HEK293 (cell line): Measurements from ENCODE around the gene NUDT3.

Source experiments
- GFI1B ChIP-seq: fragments of 450-650 bp; formaldehyde crosslinking; IDR thresholded peaks from 2 replicates; pipeline ENCODE4 v1.5.1; 2016; ENCODE audit warnings: missing biosample characterization, missing genetic modification characterization
- GLI4 ChIP-seq: fragments of 450-650 bp; formaldehyde crosslinking; IDR thresholded peaks from 2 replicates; pipeline ENCODE4 v1.5.1; 2016; ENCODE audit warnings: missing biosample characterization, missing genetic modification characterization
- KLF7 ChIP-seq: fragments of 450-650 bp; formaldehyde crosslinking; IDR thresholded peaks from 2 replicates; pipeline ENCODE4 v1.5.1; 2016; ENCODE audit warnings: missing biosample characterization, missing genetic modification characterization, borderline replicate concordance
- KLF9 ChIP-seq: fragments of 450-650 bp; formaldehyde crosslinking; IDR thresholded peaks from 2 replicates; pipeline ENCODE4 v1.5.1; 2016; ENCODE audit warnings: missing biosample characterization, missing genetic modification characterization, low read depth
- MZF1 ChIP-seq: fragments of 450-650 bp; formaldehyde crosslinking; IDR thresholded peaks from 2 replicates; pipeline ENCODE4 v1.5.1; 2017; ENCODE audit warnings: missing biosample characterization, missing genetic modification characterization, borderline replicate concordance
- PRDM1 ChIP-seq: fragments of 450-650 bp; formaldehyde crosslinking; IDR thresholded peaks from 2 replicates; pipeline ENCODE4; 2016; ENCODE audit warnings: missing biosample characterization, missing genetic modification characterization
- SALL2 ChIP-seq: fragments of 450-650 bp; formaldehyde crosslinking; IDR thresholded peaks from 2 replicates; pipeline ENCODE4 v1.5.0; 2017; ENCODE audit warnings: missing biosample characterization, mild to moderate bottlenecking, missing genetic modification characterization, borderline replicate concordance
- SCRT2 ChIP-seq: fragments of 450-650 bp; formaldehyde crosslinking; IDR thresholded peaks from 2 replicates; pipeline ENCODE4 v1.5.1; 2016; ENCODE audit warnings: missing biosample characterization, missing genetic modification characterization
- SP2 ChIP-seq: fragments of 450-650 bp; formaldehyde crosslinking; IDR thresholded peaks from 2 replicates; pipeline ENCODE4 v1.5.1; 2016; ENCODE audit warnings: missing biosample characterization, missing genetic modification characterization
- ZBTB1 ChIP-seq: fragments of 450-650 bp; formaldehyde crosslinking; IDR thresholded peaks from 2 replicates; pipeline ENCODE4 v1.5.1; 2016; ENCODE audit warnings: missing biosample characterization, missing genetic modification characterization
- ZFP37 ChIP-seq: fragments of 450-650 bp; formaldehyde crosslinking; IDR thresholded peaks from 2 replicates; pipeline ENCODE4 v1.5.1; 2016; ENCODE audit warnings: missing biosample characterization, missing genetic modification characterization
- ZIC2 ChIP-seq: fragments of 450-650 bp; formaldehyde crosslinking; IDR thresholded peaks from 2 replicates; pipeline ENCODE4 v1.5.1; 2016; ENCODE audit warnings: missing biosample characterization, missing genetic modification characterization
- ZNF16 ChIP-seq: fragments of 450-650 bp; formaldehyde crosslinking; IDR thresholded peaks from 2 replicates; pipeline ENCODE4 v1.5.1; 2016; ENCODE audit warnings: low read depth, missing biosample characterization, missing genetic modification characterization
- ZNF211 ChIP-seq: fragments of 450-650 bp; formaldehyde crosslinking; IDR thresholded peaks from 2 replicates; pipeline ENCODE4 v1.5.1; 2016; ENCODE audit warnings: low read depth, missing biosample characterization, missing genetic modification characterization
- ZNF350 ChIP-seq: fragments of 450-650 bp; formaldehyde crosslinking; IDR thresholded peaks from 2 replicates; pipeline ENCODE4 v1.5.0; 2017; ENCODE audit warnings: missing biosample characterization, mild to moderate bottlenecking, missing genetic modification characterization
- ZNF354C ChIP-seq: fragments of 450-650 bp; formaldehyde crosslinking; IDR thresholded peaks from 2 replicates; pipeline ENCODE4 v1.5.1; 2016; ENCODE audit warnings: missing biosample characterization, missing genetic modification characterization, low read depth, borderline replicate concordance
- ZNF404 ChIP-seq: fragments of 450-650 bp; formaldehyde crosslinking; IDR thresholded peaks from 2 replicates; pipeline ENCODE4 v1.5.1; 2017; ENCODE audit warnings: missing biosample characterization, missing genetic modification characterization
- ZNF423 ChIP-seq: fragments of 450-650 bp; formaldehyde crosslinking; IDR thresholded peaks from 2 replicates; pipeline ENCODE4 v1.5.1; 2016; ENCODE audit warnings: missing biosample characterization, missing genetic modification characterization
- ZNF549 ChIP-seq: fragments of 450-650 bp; IDR thresholded peaks from 2 replicates; pipeline ENCODE4 v1.5.1; 2018; ENCODE audit warnings: missing biosample characterization, missing genetic modification characterization, mild to moderate bottlenecking, inconsistent platforms, moderate library complexity
- ZNF555 ChIP-seq: fragments of 450-650 bp; formaldehyde crosslinking; conservative IDR thresholded peaks from 2 replicates; pipeline ENCODE4 v1.5.1; 2017; ENCODE audit warnings: missing biosample characterization, mild to moderate bottlenecking, missing genetic modification characterization, inconsistent platforms
- ZNF623 ChIP-seq: fragments of 450-650 bp; formaldehyde crosslinking; IDR thresholded peaks from 2 replicates; pipeline ENCODE4 v1.5.1; 2016; ENCODE audit warnings: missing biosample characterization, missing genetic modification characterization
- ZNF624 ChIP-seq: fragments of 450-650 bp; formaldehyde crosslinking; IDR thresholded peaks from 2 replicates; pipeline ENCODE4 v1.5.1; 2017; ENCODE audit warnings: missing biosample characterization, missing genetic modification characterization
- ZNF629 ChIP-seq: fragments of 450-650 bp; formaldehyde crosslinking; IDR thresholded peaks from 2 replicates; pipeline ENCODE4 v1.5.1; 2017; ENCODE audit warnings: missing biosample characterization, missing genetic modification characterization
- ZNF701 ChIP-seq: fragments of 450-650 bp; formaldehyde crosslinking; IDR thresholded peaks from 2 replicates; pipeline ENCODE4 v1.5.1; 2016; ENCODE audit warnings: missing biosample characterization, missing genetic modification characterization
- ZNF76 ChIP-seq: fragments of 450-650 bp; formaldehyde crosslinking; IDR thresholded peaks from 2 replicates; pipeline ENCODE4; 2016; ENCODE audit warnings: low read depth, missing biosample characterization, missing genetic modification characterization, borderline replicate concordance
- ZNF776 ChIP-seq: fragments of 450-650 bp; formaldehyde crosslinking; IDR thresholded peaks from 2 replicates; pipeline ENCODE4 v1.5.0; 2017; ENCODE audit warnings: missing biosample characterization, missing genetic modification characterization, borderline replicate concordance
- ZNF791 ChIP-seq: fragments of 450-650 bp; formaldehyde crosslinking; IDR thresholded peaks from 2 replicates; pipeline ENCODE4 v1.5.1; 2016; ENCODE audit warnings: missing biosample characterization, missing genetic modification characterization
- ZNF792 ChIP-seq: fragments of 450-650 bp; formaldehyde crosslinking; IDR thresholded peaks from 2 replicates; pipeline ENCODE4 v1.5.1; 2016; ENCODE audit warnings: missing biosample characterization, missing genetic modification characterization
- ZSCAN16 ChIP-seq: fragments of 450-650 bp; formaldehyde crosslinking; IDR thresholded peaks from 2 replicates; pipeline ENCODE4 v1.5.1; 2016; ENCODE audit warnings: missing biosample characterization, missing genetic modification characterization
- TF ChIP-seq, protein P1 (sequence below): IDR thresholded peaks from 2 replicates; pipeline ENCODE4 v1.6.1; 2011; ENCODE audit warnings: mild to moderate bottlenecking, low read depth, low read length, borderline replicate concordance
- TF ChIP-seq, protein P2 (sequence below): fragments of 450-650 bp; formaldehyde crosslinking; conservative IDR thresholded peaks from 2 replicates; pipeline ENCODE4 v1.5.1; 2016; ENCODE audit warnings: low read depth, missing biosample characterization, missing genetic modification characterization
- TF ChIP-seq, protein P3 (sequence below): fragments of 450-650 bp; formaldehyde crosslinking; IDR thresholded peaks from 2 replicates; pipeline ENCODE4 v1.5.1; 2016; ENCODE audit warnings: missing biosample characterization, missing genetic modification characterization, low read depth
- TF ChIP-seq, protein P4 (sequence below): fragments of 450-650 bp; formaldehyde crosslinking; IDR thresholded peaks from 2 replicates; pipeline ENCODE4 v1.5.1; 2016; ENCODE audit warnings: missing biosample characterization, missing genetic modification characterization

The NUDT3 gene

DNA sequence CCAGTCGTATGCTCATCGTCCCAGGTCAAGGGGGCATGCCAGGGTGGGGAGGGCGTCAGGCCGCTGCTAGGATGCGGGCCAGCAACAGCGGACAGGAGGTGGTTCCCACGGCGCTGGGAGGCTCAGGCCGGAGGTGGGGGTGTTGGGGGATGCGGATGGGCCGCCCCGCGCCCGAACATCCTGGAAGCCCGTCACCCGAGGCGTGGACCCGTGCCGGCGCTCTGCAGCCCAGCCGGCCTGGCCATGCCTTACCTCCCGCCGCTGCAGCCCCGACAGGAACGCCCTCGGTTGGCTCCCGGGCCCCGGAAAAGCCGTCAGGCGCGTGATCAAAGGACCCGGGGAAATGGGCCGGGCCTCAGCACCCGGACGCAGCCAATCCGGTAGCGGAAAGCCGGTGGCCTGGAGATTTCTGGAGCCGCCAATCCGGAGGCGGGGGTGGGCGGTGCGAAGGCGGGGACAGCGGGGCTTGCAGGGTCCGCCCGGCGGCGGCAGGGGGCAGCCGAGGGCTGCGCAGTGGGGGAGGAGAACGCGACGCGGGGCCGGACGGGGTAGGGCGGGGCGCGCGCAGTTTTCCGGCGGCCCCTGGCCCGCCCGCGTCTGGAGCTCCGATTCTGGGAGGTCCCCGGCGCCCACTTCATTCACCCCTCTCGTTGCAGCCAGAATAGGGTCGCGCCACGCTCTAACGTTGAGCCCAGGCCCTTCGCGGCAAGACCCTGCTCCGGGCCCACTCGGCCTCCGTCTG, 143.6 kb downstream of the NUDT3 start, which contains the start of gene SMIM29 (continued):
- TF ChIP-seq ZNF404 (tag by site-specific recombination) (no peak), ZNF623 (tag by site-specific recombination) (no peak), KLF9 (tag by site-specific recombination) (peak; percentile 15; the same call in 1 of the 2 replicates), GFI1B (no peak), PRDM1 (tag by site-specific recombination) (no peak), ZNF792 (tag by site-specific recombination) (peak; percentile 39; the same call in 1 of the 2 replicates), ZFP37 (peak; percentile 83), ZIC2 (tag by site-specific recombination) (peak; percentile 40), ZBTB1 (tag by site-specific recombination) (no peak), ZNF555 (tag by site-specific recombination) (no peak), ZNF76 (peak; percentile 31; the same call in 1 of the 2 replicates), MZF1 (tag by site-specific recombination) (no peak), ZNF16 (tag by site-specific recombination) (no peak), ZNF549 (tag by site-specific recombination) (no peak), ZNF701 (tag by site-specific recombination) (no peak), ZNF776 (tag by site-specific recombination) (no peak), ZNF423 (tag by site-specific recombination) (no peak), ZNF211 (tag by site-specific recombination) (no peak), KLF7 (tag by site-specific recombination) (peak; percentile 63; the same call in 1 of the 2 replicates), SP2 (tag by site-specific recombination) (peak; percentile 96), ZNF350 (tag by site-specific recombination) (no peak), ZNF791 (tag by site-specific recombination) (no peak), ZNF629 (tag by site-specific recombination) (no peak), ZNF354C (tag by site-specific recombination) (no peak), SCRT2 (tag by site-specific recombination) (no peak), GLI4 (peak; percentile 76; the same call in 1 of the 2 replicates), SALL2 (tag by site-specific recombination) (no peak), ZSCAN16 (tag by site-specific recombination) (no peak), ZNF624 (tag by site-specific recombination) (no peak)
- TF ChIP-seq, protein P1, sequence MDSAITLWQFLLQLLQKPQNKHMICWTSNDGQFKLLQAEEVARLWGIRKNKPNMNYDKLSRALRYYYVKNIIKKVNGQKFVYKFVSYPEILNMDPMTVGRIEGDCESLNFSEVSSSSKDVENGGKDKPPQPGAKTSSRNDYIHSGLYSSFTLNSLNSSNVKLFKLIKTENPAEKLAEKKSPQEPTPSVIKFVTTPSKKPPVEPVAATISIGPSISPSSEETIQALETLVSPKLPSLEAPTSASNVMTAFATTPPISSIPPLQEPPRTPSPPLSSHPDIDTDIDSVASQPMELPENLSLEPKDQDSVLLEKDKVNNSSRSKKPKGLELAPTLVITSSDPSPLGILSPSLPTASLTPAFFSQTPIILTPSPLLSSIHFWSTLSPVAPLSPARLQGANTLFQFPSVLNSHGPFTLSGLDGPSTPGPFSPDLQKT, result no peak
- TF ChIP-seq, protein P2, sequence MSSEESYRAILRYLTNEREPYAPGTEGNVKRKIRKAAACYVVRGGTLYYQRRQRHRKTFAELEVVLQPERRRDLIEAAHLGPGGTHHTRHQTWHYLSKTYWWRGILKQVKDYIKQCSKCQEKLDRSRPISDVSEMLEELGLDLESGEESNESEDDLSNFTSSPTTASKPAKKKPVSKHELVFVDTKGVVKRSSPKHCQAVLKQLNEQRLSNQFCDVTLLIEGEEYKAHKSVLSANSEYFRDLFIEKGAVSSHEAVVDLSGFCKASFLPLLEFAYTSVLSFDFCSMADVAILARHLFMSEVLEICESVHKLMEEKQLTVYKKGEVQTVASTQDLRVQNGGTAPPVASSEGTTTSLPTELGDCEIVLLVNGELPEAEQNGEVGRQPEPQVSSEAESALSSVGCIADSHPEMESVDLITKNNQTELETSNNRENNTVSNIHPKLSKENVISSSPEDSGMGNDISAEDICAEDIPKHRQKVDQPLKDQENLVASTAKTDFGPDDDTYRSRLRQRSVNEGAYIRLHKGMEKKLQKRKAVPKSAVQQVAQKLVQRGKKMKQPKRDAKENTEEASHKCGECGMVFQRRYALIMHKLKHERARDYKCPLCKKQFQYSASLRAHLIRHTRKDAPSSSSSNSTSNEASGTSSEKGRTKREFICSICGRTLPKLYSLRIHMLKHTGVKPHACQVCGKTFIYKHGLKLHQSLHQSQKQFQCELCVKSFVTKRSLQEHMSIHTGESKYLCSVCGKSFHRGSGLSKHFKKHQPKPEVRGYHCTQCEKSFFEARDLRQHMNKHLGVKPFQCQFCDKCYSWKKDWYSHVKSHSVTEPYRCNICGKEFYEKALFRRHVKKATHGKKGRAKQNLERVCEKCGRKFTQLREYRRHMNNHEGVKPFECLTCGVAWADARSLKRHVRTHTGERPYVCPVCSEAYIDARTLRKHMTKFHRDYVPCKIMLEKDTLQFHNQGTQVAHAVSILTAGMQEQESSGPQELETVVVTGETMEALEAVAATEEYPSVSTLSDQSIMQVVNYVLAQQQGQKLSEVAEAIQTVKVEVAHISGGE (tag by site-specific recombination), result peak; percentile 42; the same call in 1 of the 2 replicates
- TF ChIP-seq, protein P3, sequence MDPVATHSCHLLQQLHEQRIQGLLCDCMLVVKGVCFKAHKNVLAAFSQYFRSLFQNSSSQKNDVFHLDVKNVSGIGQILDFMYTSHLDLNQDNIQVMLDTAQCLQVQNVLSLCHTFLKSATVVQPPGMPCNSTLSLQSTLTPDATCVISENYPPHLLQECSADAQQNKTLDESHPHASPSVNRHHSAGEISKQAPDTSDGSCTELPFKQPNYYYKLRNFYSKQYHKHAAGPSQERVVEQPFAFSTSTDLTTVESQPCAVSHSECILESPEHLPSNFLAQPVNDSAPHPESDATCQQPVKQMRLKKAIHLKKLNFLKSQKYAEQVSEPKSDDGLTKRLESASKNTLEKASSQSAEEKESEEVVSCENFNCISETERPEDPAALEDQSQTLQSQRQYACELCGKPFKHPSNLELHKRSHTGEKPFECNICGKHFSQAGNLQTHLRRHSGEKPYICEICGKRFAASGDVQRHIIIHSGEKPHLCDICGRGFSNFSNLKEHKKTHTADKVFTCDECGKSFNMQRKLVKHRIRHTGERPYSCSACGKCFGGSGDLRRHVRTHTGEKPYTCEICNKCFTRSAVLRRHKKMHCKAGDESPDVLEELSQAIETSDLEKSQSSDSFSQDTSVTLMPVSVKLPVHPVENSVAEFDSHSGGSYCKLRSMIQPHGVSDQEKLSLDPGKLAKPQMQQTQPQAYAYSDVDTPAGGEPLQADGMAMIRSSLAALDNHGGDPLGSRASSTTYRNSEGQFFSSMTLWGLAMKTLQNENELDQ (tag by site-specific recombination), result no peak
- TF ChIP-seq, protein P4, sequence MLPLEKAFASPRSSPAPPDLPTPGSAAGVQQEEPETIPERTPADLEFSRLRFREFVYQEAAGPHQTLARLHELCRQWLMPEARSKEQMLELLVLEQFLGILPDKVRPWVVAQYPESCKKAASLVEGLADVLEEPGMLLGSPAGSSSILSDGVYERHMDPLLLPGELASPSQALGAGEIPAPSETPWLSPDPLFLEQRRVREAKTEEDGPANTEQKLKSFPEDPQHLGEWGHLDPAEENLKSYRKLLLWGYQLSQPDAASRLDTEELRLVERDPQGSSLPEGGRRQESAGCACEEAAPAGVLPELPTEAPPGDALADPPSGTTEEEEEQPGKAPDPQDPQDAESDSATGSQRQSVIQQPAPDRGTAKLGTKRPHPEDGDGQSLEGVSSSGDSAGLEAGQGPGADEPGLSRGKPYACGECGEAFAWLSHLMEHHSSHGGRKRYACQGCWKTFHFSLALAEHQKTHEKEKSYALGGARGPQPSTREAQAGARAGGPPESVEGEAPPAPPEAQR (tag by site-specific recombination), result no peak
